ENCODE results near the gene KISS1.

- TF ChIP-seq ZBTB1 (tag by site-specific recombination; IDR thresholded peaks at IDR 0.05) (no peak), YY1 (tag by site-specific recombination; IDR thresholded peaks at IDR 0.05) (no peak), CTCF (tag by site-specific recombination; IDR thresholded peaks at IDR 0.05) (no peak), ZNF843 (tag by site-specific recombination; IDR thresholded peaks at IDR 0.05) (no peak)
These were observed 7.0 kb upstream of the KISS1 start for GRCh38 chr1:204203206-204203767.
